ENCODE measurements around the gene SLC9A3. TPM values are rescaled to one million over a fixed set of nuclear protein-coding genes. Genes with fewer than 3 reads are reported as not detected.

The SLC9A3 gene
- total and polyA plus RNA-seq, 2 experiments from 2014 or later = 1.2 to 1.7 TPM

GRCh38 chr5:449151-449550 lies 75.1 kb downstream of the SLC9A3 start:
- no peaks in the 10 kb centered on the region for H3K27me3 ChIP-seq (replicated peaks; ENCODE audit: insufficient read depth)
- H3K79me2 ChIP-seq (ENCODE audit: insufficient read depth) = peaks cover 83% of the 10 kb centered on the region
- H3K36me3 ChIP-seq (ENCODE audit: low read depth) = peaks cover 43% of the 10 kb centered on the region

DNA sequence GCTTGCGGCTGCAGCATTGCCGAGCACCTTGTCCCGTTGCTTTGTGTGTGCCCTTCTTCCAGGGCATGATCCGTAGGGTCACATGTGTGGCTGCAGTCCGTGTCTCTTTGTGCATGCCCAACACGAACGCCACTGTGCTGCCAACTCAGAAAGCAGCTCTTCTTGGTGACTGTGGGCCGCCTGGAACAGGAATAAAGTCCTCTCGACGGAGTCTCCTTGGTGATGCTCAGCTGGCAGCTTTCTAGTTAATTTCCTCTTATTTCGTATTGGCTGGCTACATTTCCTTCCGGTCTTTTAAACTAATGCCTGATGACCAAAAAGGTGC lies 75.5 kb downstream of the SLC9A3 start:
- 88 to 91% methylated on average over 12 of the region's 12 CpGs for WGBS, 2 experiments (ENCODE audit: low coverage in 1 of 2, low lambda C conversion rate in 2 of 2, missing lambda C conversion rate in 2 of 2)
- DNase-seq = no peak
- Histone ChIP-seq H3K4me3 (no peak overlapping the region), H3K9me3 (ENCODE audit: low read depth) (peaks cover 3% of the 10 kb centered on the region), H3K4me2 (ENCODE audit: unreplicated experiment) (no peak overlapping the region), H3K27me3 (replicated peaks; ENCODE audit: insufficient read depth) (no peaks in the 10 kb centered on the region), H3F3A (ENCODE audit: insufficient read depth) (no peaks in the 10 kb centered on the region), H3K36me3 (ENCODE audit: low read depth) (peaks cover 41% of the 10 kb centered on the region), H3K4me1 (ENCODE audit: insufficient read depth) (peaks cover 3% of the 10 kb centered on the region; the same call in 1 of the 2 replicates), H2AFZ (no peak overlapping the region), H3K9ac (no peak overlapping the region), H3K9me2 (ENCODE audit: insufficient read depth) (no peaks in the 10 kb centered on the region), H3K27ac (no peak overlapping the region), H3K79me2 (ENCODE audit: insufficient read depth) (peaks cover 83% of the 10 kb centered on the region), H4K20me1 (ENCODE audit: insufficient read depth) (no peaks in the 10 kb centered on the region)
- TF ChIP-seq EZH2 (IDR thresholded peaks at IDR 0.05; ENCODE audit: insufficient read depth, poor library complexity, severe bottlenecking) = no peak
- in situ Hi-C loops (cut with MboI) = no loop called here

More at GRCh38 chr5:449151-449550, 75.1 kb downstream of the SLC9A3 start:
- H3K9me3 ChIP-seq (ENCODE audit: low read depth) = peaks cover 3% of the 10 kb centered on the region
- no peak overlapping the region for H2AFZ ChIP-seq
- H3K4me1 ChIP-seq (ENCODE audit: insufficient read depth) = peaks cover 2% of the 10 kb centered on the region; the same call in 1 of the 2 replicates
- H3K9ac ChIP-seq = no peak overlapping the region
- no peaks in the 10 kb centered on the region for H3F3A ChIP-seq (ENCODE audit: insufficient read depth)
- 87 to 90% methylated on average over 5 of the region's 5 CpGs for WGBS, 2 experiments (ENCODE audit: low coverage in 1 of 2, low lambda C conversion rate in 2 of 2, missing lambda C conversion rate in 2 of 2)
- DNase-seq = no peak
- TF ChIP-seq EZH2 (IDR thresholded peaks at IDR 0.05; ENCODE audit: insufficient read depth, poor library complexity, severe bottlenecking) = no peak
- TF ChIP-seq EZH2phosphoT487 (IDR thresholded peaks at IDR 0.05; ENCODE audit: insufficient read depth, low read depth) = no peak
- H4K20me1 ChIP-seq (ENCODE audit: insufficient read depth) = no peaks in the 10 kb centered on the region
- H3K9me2 ChIP-seq (ENCODE audit: insufficient read depth) = no peaks in the 10 kb centered on the region
- no peak overlapping the region for H3K27ac ChIP-seq
- H3K4me2 ChIP-seq (ENCODE audit: unreplicated experiment) = no peak overlapping the region
- no peak overlapping the region for H3K4me3 ChIP-seq
- in situ Hi-C loops (cut with MboI) = no loop called here

- Histone ChIP-seq H3K4me1 (ENCODE audit: insufficient read depth) (peaks cover 3% of the 10 kb centered on the region; the same call in 1 of the 2 replicates), H3K4me2 (ENCODE audit: unreplicated experiment) (no peak overlapping the region), H3K27me3 (replicated peaks; ENCODE audit: insufficient read depth) (no peaks in the 10 kb centered on the region), H3F3A (ENCODE audit: insufficient read depth) (no peaks in the 10 kb centered on the region), H2AFZ (no peak overlapping the region), H3K79me2 (ENCODE audit: insufficient read depth) (peaks cover 83% of the 10 kb centered on the region), H3K9me2 (ENCODE audit: insufficient read depth) (no peaks in the 10 kb centered on the region), H3K9ac (no peak overlapping the region), H4K20me1 (ENCODE audit: insufficient read depth) (no peaks in the 10 kb centered on the region), H3K9me3 (ENCODE audit: low read depth) (peaks cover 3% of the 10 kb centered on the region), H3K27ac (no peak overlapping the region), H3K4me3 (no peak overlapping the region), H3K36me3 (ENCODE audit: low read depth) (peaks cover 35% of the 10 kb centered on the region)
- in situ Hi-C loops (cut with MboI) = no loop called here
- 90 to 92% methylated on average over 21 of the region's 21 CpGs for WGBS, 2 experiments (ENCODE audit: low coverage in 1 of 2, low lambda C conversion rate in 2 of 2, missing lambda C conversion rate in 2 of 2)
- no peak for DNase-seq
- no peak for TF ChIP-seq EZH2 (IDR thresholded peaks at IDR 0.05; ENCODE audit: insufficient read depth, poor library complexity, severe bottlenecking)
These were observed 76.0 kb downstream of the SLC9A3 start for GRCh38 chr5:448061-448765.

DNA sequence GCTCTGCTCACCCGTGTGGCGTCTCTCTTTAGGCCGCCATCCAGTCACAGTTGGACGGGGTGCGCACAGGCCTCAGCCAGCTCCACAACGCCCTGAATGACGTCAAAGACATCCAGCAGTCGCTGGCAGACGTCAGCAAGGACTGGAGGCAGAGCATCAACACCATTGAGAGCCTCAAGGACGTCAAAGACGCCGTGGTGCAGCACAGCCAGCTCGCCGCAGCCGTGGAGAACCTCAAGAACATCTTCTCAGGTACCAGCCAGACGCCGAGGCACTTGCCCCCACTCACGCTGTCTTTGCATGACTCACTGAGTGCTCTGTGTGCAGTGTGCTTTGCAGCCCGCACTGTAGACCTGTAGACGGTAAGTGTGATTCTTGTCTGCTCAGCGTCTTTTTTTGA lies 76.7 kb downstream of the SLC9A3 start:
- 88 to 91% methylated on average over 21 of the region's 21 CpGs for WGBS, 2 experiments (ENCODE audit: low coverage in 1 of 2, low lambda C conversion rate in 2 of 2, missing lambda C conversion rate in 2 of 2)
- in situ Hi-C loops (cut with MboI) = no loop called here
- H3K9ac ChIP-seq = no peak overlapping the region
- no peak for DNase-seq
- peaks cover 79% of the 10 kb centered on the region for H3K79me2 ChIP-seq (ENCODE audit: insufficient read depth)
- H2AFZ ChIP-seq = no peak overlapping the region
- peaks cover 34% of the 10 kb centered on the region for H3K36me3 ChIP-seq (ENCODE audit: low read depth)
- H3K9me2 ChIP-seq (ENCODE audit: insufficient read depth) = no peaks in the 10 kb centered on the region
- peaks cover 3% of the 10 kb centered on the region; the same call in 1 of the 2 replicates for H3K4me1 ChIP-seq (ENCODE audit: insufficient read depth)
- no peak overlapping the region for H3K4me2 ChIP-seq (ENCODE audit: unreplicated experiment)
- no peak overlapping the region for H3K4me3 ChIP-seq
- H3K9me3 ChIP-seq (ENCODE audit: low read depth) = peaks cover 3% of the 10 kb centered on the region
- H4K20me1 ChIP-seq (ENCODE audit: insufficient read depth) = no peaks in the 10 kb centered on the region
- TF ChIP-seq EZH2phosphoT487 (IDR thresholded peaks at IDR 0.05; ENCODE audit: insufficient read depth, low read depth) (no peak), EZH2 (IDR thresholded peaks at IDR 0.05; ENCODE audit: insufficient read depth, poor library complexity, severe bottlenecking) (no peak)
- H3F3A ChIP-seq (ENCODE audit: insufficient read depth) = no peaks in the 10 kb centered on the region
- no peaks in the 10 kb centered on the region for H3K27me3 ChIP-seq (replicated peaks; ENCODE audit: insufficient read depth)
- no peak overlapping the region for H3K27ac ChIP-seq

Measured in GM23248 (cell line).